Germinal center (tissue), 1 donor: ENCODE results near the gene UBC.
"Not testable (repeated sequence)": the region's sequence is repeated elsewhere in the genome, so short reads cannot be mapped to it uniquely, and the experiment has no call there.

Experiments
- DNase-seq: peaks from one replicate; pipeline ENCODE4 v3.0.0; 2012; ENCODE audit warnings: mixed read lengths, low spot score

The UBC gene

DNA sequence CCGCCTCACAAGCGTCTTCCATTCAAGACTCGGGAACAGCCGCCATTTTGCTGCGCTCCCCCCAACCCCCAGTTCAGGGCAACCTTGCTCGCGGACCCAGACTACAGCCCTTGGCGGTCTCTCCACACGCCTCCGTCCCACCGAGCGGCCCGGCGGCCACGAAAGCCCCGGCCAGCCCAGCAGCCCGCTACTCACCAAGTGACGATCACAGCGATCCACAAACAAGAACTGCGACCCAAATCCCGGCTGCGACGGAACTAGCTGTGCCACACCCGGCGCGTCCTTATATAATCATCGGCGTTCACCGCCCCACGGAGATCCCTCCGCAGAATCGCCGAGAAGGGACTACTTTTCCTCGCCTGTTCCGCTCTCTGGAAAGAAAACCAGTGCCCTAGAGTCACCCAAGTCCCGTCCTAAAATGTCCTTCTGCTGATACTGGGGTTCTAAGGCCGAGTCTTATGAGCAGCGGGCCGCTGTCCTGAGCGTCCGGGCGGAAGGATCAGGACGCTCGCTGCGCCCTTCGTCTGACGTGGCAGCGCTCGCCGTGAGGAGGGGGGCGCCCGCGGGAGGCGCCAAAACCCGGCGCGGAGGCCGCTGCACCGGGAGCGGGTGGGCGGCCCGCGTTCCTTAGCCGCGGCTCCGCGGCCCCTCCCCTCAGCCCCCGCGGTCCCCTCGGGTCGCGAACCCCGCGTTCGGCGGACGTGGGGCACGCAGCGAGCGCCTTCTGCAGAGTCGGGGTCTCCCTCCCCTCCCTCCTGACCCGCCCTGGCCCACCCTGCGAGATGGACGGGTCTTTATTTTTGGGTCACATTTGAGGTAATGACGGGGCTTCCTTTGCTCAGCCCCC is at the start of gene UBC:
Gene UBC (minus strand): TSS at position 259 of the 847 bp plus-strand sequence. CDS start 879 bp downstream, outside the sequence.
- DNase-seq: peak; percentile 86

DNA sequence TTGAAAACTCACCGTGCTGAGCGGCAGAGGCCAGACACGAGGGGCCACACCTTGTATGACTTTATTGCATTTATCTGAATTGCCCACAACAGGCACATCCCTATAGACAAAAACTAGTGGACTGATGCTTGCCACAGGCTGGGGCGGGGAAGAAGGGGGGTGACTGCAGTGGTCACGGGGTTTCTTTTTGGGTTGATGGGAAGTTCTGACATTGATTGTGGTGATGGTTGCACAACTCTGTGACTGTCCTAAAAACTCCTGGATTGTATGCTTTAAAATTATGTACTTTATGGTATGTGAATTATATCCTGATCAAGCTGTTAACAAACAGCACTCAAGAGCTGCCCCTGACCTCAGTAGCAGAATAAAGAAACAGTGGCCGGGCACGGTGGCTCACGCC is 48.8 kb upstream of the UBC start:
- DNase-seq: no peak

- no peak for DNase-seq
Observed at GRCh38 chr12:124961055-124961454, 46.6 kb upstream of the UBC start.

GRCh38 chr12:124956571-124956970 is 42.1 kb upstream of the UBC start:
- no peak for DNase-seq

- DNase-seq: no peak
Observed at GRCh38 chr12:124954771-124955170, 40.3 kb upstream of the UBC start.

- no peak for DNase-seq
Observed at GRCh38 chr12:124953689-124954405, 39.4 kb upstream of the UBC start.

DNA sequence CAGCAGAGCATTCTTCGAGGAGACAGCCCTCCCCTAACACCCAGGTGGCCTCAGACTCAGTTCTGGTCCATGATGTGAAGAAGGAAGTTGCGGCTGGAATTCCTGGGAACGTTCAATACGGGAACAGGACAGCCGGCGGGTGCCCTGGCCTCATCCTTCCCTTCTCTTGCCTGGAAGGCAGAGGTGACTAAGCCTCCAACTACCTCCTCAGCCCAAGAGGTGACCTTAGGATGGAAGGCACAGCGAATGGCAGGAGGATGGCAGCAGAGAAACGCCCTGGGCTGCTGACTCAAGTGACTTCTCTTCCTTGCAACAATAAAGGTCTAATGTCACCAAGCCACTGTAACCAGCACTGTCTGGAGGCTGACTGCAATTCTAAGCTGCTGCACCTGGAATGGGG is 38.4 kb upstream of the UBC start:
- DNase-seq: no peak

GRCh38 chr12:124952295-124952694 is 37.8 kb upstream of the UBC start:
- DNase-seq: no peak

DNA sequence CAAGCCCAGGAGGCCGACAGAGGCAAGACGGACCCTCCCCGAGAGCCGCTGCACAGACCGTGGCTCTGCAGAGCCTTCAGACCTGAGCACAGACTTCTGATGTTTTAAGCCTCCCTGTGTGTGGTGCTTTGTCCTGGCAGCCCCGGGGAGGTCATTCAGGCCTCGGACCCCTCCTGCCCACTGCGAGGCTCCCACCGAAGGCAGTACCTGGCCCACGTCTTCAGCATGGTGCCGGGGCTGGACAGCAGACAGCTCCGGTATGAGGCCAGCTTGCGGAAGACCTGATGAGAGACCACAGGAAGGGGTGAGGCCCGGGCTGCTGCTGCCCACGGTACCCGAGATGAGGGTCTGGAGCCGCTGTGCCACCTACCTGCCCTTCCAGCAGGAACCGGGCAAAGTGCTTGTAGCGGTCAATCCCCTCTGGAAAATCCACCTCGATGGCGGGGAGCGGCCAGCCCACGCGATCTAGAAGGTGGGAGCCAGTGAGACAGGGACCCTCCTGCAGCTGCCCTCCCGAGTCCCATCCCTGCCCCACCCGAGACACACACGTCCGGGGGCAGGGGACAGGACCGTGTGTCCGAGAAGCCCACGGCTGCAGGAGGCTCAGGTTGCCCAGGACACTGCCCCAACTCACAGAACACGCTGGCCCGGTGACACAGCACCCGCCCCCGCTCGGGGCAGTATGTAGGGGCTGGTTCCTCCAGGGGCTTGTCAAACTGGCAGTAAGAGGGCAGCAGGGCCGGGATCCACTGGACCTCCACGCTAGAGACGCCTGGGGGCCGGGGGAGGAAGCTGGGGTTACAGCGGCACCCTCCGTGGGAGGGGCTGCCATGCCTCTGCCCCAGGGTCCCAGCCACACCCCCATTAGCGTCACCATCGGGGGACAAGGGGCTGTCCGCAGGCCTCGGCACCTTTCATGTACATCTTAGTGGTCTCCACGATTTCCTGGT is 35.6 kb upstream of the UBC start:
- DNase-seq: no peak

DNA sequence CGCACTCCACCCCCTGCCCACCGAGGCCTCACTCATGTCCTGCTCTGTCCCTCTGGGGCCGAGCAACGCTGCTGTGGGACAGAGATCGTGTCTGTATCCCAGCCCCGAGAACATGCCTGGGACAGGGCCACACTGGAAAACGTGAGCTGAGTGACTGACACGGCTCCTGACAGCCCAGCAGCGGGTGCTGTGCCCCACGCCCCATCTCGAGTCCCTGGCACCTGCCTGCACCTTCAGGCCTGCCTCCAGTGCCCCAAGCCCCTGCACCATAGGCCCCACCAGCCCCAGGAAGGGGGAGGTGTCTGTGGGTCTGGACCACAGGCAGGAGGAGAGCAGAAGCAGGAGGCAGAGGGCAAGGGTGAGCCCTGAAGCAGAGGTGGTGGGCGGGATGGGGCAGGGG is 34.6 kb upstream of the UBC start:
- no peak for DNase-seq

DNA sequence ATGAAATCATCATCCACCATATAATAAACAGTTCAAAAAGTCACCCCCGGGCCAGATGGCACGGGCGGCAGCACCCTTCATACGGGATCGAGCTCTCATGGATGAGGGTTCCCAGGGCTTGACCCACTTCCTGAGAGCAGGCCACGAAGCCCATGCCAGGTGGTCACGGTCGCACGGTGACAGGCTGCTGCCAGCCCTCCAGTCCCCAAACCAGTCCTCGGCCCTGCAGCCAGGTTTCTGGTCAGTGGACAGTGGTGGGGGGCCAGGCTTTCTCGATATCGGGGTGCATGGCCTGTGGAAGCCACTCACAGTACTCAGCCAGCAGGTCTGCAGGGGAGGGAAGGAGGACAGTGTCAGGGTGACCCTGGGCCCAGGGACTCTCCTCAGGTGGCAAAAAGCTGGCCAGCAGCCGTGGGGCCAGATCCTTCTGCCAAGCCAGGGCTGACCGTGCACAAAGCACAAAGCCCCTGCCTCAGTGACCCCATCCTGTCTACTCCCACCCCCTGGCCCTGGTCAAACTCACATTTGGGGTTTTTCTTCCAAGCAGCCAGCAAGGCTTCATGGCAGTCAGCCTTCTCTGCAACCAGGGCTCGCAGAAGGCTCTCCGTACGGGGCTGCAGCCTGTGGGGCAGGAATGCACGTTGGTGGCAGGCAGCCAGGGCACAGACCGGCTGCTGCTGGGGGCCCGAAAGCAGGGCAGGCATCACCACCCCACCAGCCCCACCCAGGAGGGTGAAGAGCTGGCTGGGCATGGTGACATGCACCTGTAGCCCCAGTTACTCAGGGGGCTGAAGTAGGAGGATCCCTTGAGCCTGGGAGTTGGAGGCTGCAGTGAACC is 33.3 kb upstream of the UBC start:
- DNase-seq: no peak

- no peak for DNase-seq
Observed at GRCh38 chr12:124947013-124947412, 32.6 kb upstream of the UBC start.

- DNase-seq: no peak
Observed at GRCh38 chr12:124946447-124946793, 32.0 kb upstream of the UBC start.

- no peak for DNase-seq
Observed at GRCh38 chr12:124941170-124941527, 26.7 kb upstream of the UBC start.

GRCh38 chr12:124940393-124941169 is 26.1 kb upstream of the UBC start:
- peak; percentile 70 for DNase-seq

- DNase-seq: no peak
Observed at GRCh38 chr12:124940143-124940392, 25.6 kb upstream of the UBC start.

DNA sequence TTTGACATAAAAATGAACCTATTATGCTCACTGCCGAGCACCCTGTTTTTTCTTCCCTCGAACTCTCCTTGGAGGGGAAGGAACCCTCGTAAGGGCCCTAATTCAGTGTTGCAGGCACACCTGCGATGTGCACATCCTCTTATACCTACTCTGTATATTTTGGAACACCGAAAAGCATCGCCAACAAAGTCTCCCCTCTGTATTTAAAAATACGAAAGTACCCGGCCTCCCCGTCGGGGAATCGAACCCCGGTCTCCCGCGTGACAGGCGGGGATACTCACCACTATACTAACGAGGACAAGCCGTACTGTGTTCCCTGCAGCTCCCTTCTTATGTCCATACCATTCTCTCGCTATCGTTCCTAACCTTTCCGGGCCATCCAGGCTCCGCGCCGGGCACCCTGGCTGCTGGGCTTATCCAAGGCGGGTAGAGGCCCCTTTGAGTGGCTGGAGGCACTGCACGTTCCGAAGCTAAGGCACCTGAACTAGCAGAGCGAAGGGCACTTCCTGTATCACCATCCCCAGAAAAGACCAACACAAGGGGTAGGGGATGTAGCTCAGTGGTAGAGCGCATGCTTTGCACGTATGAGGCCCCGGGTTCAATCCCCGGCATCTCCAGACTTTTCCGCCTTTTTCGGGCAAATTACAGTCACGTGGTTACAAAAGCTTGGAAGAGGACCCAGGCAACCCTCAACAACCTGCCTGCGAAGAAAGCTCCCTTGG is 25.1 kb upstream of the UBC start:
- DNase-seq: peak; percentile 50

DNA sequence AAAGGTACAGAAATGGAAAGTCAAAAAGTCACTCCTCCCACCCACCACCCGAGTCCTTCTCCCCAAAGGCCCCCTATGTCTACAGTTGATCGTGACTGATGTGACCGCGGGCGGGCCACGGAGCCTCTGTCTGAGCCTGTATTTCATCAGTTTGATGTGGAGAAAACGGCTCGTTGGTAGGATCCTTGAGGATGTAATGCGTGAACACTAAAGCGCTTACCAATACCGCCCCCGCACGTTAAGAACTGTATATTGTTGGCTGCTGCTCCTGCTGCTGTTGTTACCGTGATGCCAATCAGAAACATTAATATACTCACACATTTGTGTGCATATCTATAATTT is 24.6 kb upstream of the UBC start:
- no peak for DNase-seq

- DNase-seq: no peak
Observed at GRCh38 chr12:124938587-124938986, 24.1 kb upstream of the UBC start.

DNA sequence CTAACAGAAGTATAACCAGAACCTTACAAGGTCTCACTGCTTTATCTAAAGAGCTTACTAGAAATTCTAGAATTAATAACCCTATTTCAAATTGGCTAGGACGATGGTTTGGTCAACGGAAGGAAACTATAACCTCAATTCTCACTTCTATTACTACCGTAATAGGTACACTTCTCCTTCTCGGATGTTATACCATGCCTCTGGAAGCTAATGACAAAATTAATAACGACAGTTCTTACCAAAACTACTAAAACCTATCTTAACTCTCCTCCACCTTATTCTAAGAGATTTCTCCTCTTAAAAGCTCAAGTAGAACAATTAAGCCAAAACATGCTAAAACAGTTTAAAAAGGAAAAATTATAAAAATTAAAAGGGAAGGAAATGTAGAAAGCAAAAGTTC is 23.7 kb upstream of the UBC start:
- DNase-seq: no peak

- DNase-seq: not testable (repeated sequence)
Observed at GRCh38 chr12:124931528-124931927, 17.1 kb upstream of the UBC start.
